ENCODE data around the gene XPO4.

XPO4 gene

GRCh38 chr13:20789665-20790064, 112.9 kb downstream of the XPO4 start:
- no peak for DNase-seq
- Histone ChIP-seq H3K27me3 (no peaks in the 10 kb centered on the region), H3K4me1 (no peaks in the 10 kb centered on the region), H3K9me3 (no peaks in the 10 kb centered on the region), H3K36me3 (peaks cover 38% of the 10 kb centered on the region), H3K4me3 (ENCODE audit: low read depth, low read length) (no peak overlapping the region)
- TF ChIP-seq, protein P1, sequence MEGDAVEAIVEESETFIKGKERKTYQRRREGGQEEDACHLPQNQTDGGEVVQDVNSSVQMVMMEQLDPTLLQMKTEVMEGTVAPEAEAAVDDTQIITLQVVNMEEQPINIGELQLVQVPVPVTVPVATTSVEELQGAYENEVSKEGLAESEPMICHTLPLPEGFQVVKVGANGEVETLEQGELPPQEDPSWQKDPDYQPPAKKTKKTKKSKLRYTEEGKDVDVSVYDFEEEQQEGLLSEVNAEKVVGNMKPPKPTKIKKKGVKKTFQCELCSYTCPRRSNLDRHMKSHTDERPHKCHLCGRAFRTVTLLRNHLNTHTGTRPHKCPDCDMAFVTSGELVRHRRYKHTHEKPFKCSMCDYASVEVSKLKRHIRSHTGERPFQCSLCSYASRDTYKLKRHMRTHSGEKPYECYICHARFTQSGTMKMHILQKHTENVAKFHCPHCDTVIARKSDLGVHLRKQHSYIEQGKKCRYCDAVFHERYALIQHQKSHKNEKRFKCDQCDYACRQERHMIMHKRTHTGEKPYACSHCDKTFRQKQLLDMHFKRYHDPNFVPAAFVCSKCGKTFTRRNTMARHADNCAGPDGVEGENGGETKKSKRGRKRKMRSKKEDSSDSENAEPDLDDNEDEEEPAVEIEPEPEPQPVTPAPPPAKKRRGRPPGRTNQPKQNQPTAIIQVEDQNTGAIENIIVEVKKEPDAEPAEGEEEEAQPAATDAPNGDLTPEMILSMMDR (IDR thresholded peaks at IDR 0.05; ENCODE audit: low read depth, low read length) = no peak

DNA sequence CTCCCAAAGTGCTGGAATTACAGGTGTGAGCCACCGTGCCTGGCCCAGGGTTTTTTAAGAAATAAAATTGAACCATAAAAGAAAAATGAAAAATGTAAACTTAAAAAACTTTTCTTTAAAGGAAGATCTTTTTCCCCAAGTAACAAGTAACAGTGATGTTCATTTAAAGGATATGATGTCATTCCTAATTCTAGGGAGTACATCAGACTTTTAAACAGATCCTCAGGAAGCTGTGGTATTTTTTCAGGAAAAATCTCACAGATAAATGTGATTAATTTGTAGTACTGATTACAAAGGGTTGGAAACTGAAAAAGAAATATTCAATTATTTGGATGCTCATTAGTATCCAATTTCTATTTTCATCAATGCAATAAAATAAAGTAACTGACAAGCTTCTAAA, 114.2 kb downstream of the XPO4 start:
- TF ChIP-seq, protein P1 (IDR thresholded peaks at IDR 0.05; ENCODE audit: low read depth, low read length) = no peak
- no peaks in the 10 kb centered on the region for H3K27me3 ChIP-seq
- peaks cover 29% of the 10 kb centered on the region for H3K36me3 ChIP-seq
- no peak for DNase-seq
- H3K4me3 ChIP-seq (ENCODE audit: low read depth, low read length) = no peak overlapping the region
- no peaks in the 10 kb centered on the region for H3K9me3 ChIP-seq
- H3K4me1 ChIP-seq = no peaks in the 10 kb centered on the region

GRCh38 chr13:20787180-20787579, 115.4 kb downstream of the XPO4 start:
- Histone ChIP-seq H3K4me1 (no peaks in the 10 kb centered on the region; the same call in 1 of the 2 replicates), H3K9me3 (no peaks in the 10 kb centered on the region), H3K36me3 (peaks cover 31% of the 10 kb centered on the region), H3K4me3 (ENCODE audit: low read depth, low read length) (no peak overlapping the region), H3K27me3 (no peaks in the 10 kb centered on the region)
- TF ChIP-seq, protein P1 (IDR thresholded peaks at IDR 0.05; ENCODE audit: low read depth, low read length) = no peak
- no peak for DNase-seq

DNA sequence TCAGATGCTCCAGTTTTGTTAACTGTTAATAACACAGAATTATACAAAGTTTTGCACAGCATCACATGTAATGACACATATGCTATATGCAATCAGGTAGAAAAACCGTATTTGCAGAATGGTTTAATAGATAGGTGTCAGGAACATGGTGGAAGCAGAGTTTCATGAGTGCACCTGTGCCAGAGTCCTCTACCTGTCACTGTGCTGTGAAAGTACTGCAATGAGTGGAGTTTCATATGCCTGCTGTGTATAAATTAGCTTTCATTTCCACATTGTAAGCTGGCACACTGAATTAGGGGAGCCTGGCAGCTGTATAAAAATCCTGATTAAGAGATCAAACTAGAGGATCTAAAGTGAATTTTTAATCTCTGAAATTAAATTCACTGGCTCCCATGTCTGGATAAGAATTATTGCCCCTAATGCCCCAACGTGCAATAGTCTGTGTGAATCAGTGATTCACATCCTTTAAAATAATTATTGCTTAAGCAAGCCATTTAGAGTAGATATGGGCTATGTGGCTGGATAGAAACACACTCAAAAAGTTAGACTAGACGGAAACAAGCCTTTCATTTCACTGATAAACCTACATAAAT, 120.3 kb downstream of the XPO4 start:
- DNase-seq = no peak
- no peaks in the 10 kb centered on the region; the same call in 1 of the 2 replicates for H3K4me1 ChIP-seq
- TF ChIP-seq, protein P1 (IDR thresholded peaks at IDR 0.05; ENCODE audit: low read depth, low read length) = no peak
- H3K9me3 ChIP-seq = no peaks in the 10 kb centered on the region
- peaks cover 19% of the 10 kb centered on the region for H3K36me3 ChIP-seq
- H3K4me3 ChIP-seq (ENCODE audit: low read depth, low read length) = no peak overlapping the region
- no peaks in the 10 kb centered on the region for H3K27me3 ChIP-seq

DNA sequence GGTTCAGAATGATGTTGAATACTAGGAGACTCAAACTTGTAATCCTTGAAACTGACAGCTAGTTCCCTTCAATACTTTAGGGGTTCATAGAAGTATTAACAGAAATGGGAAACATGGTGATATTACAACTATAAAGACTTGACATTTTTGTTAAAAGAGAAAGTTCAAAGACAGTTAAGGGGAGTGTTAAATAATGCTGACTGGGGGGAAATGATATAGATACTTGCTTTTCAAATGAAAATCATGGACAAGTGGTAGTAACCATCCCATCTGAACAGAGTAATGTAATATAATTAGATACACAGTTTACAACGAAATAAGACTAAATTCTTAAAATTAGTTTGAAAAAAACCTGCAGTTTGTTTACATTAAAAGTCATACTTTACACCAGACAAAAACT, 122.2 kb downstream of the XPO4 start:
- no peaks in the 10 kb centered on the region for H3K27me3 ChIP-seq
- H3K9me3 ChIP-seq = no peaks in the 10 kb centered on the region
- peaks cover 19% of the 10 kb centered on the region for H3K36me3 ChIP-seq
- no peaks in the 10 kb centered on the region; the same call in 1 of the 2 replicates for H3K4me1 ChIP-seq
- no peak for DNase-seq
- TF ChIP-seq, protein P1 (IDR thresholded peaks at IDR 0.05; ENCODE audit: low read depth, low read length) = no peak
- no peak overlapping the region for H3K4me3 ChIP-seq (ENCODE audit: low read depth, low read length)

DNA sequence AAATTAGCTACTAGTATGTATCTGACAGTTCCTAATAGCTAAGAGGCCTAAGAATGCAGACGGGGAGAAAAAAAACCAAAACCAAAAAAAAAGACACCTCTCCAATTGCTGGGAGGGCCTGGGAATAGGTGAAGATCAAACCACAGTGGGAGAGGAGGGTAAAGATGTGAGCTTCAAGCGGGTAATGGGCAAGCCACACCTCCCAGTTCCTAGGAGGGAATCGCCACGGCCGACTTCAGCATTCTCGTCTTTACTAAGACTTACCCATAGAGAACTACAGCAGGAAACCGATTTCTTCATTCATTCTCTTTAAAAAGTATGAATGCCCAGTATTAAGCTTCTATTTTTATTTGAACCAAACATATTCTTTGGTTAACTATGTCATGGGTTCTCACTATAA, 123.1 kb downstream of the XPO4 start:
- Histone ChIP-seq H3K27me3 (no peaks in the 10 kb centered on the region), H3K36me3 (peaks cover 19% of the 10 kb centered on the region), H3K9me3 (no peaks in the 10 kb centered on the region), H3K4me1 (no peaks in the 10 kb centered on the region; the same call in 1 of the 2 replicates), H3K4me3 (ENCODE audit: low read depth, low read length) (no peak overlapping the region)
- TF ChIP-seq, protein P1 (IDR thresholded peaks at IDR 0.05; ENCODE audit: low read depth, low read length) = no peak
- no peak for DNase-seq
